ENCODE results near the gene ZNF497.
"Not testable (repeated sequence)": the region's sequence is repeated elsewhere in the genome, so short reads cannot be mapped to it uniquely, and the experiment has no call there.

The ZNF497 gene

DNA sequence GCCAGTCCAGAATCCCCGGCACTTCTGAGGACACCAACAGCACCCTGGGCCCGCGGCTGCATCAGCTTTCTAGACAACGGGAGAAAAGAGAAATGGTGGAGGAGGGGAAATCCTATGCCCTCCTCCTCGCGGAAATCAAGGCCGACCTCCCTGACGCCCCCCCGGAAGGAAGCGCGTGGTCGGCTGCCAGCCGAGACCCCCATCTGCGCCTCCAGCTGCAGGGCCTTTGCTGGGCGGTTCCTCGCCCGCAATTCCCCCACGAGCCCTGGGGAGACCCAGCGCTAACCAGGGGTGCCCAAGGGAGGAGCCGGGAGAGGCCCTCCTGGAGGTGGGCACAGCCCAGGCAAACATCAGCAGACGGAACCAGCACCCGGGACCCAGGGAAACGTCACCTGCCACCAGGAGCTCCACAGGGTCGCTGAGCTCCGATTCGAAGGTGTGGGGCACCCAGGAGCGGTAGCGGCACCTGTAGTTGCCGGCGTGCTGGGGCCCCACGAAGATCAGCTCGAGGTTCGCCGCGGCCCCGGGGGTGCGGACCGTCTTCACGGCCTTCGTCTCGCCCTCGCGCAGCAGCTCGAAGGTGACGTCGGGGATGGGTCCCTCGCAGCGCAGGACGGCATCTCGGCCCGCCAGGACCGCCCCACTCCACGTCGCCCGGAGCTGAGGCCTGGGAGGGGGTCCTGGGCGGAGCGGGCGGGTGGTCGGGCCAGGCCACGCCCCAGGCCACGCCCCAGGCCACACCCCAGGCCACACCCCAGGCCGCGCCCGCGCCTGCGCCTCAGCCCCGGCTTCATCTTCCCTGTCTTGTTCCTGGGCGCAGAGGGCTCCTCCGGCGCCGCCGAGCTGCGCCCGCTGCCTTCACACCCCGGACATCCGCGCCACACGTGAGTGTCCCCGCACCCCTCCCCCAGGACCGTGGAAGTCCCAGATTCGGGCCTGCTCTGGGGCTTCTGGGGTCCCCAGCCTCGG, 15.3 kb downstream of the ZNF497 start:
- peak; percentile 68 for DNase-seq

- no peak for DNase-seq
These were observed 17.0 kb downstream of the ZNF497 start for GRCh38 chr19:58345558-58345957.

DNA sequence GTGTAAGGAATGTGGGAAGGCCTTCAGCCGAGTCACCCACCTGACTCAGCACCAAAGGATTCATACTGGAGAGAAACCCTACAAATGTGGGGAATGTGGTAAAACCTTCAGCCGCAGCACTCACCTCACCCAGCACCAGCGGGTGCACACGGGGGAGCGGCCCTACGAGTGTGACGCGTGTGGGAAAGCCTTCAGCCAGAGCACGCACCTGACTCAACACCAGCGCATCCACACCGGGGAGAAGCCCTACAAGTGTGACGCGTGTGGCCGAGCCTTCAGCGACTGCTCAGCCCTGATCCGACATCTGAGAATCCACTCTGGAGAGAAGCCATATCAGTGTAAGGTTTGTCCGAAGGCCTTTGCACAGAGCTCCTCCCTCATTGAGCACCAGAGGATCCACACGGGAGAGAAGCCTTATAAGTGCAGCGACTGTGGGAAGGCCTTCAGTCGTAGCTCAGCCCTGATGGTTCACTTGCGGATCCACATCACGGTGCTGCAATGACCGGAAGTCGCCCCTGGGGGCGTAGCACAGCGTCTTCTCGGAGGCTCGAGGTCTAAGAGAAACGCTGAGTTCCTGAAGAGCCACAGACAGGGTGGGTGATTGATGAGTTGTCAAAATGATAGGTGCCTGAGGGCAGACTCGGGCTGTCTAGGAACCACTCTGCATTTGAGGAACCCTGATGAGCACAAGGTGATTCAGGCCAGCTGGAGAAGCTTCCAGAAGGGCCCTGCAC, 23.6 kb downstream of the ZNF497 start:
- DNase-seq, result no peak

DNA sequence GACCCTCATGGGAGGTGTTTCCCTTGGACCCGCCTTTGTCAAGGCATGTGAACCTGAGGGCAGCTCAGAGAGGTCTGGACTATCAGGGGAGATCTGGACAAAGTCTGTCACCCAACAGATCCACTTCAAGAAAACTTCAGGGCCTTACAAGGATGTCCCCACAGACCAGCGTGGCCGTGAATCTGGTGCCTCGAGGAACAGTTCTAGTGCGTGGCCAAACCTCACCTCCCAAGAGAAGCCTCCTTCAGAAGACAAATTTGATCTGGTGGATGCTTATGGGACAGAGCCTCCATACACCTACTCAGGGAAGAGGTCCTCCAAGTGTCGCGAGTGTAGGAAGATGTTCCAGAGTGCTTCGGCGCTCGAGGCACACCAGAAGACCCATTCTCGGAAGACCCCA, 24.2 kb downstream of the ZNF497 start:
- DNase-seq, result no peak

- no peak for DNase-seq
These were observed 25.7 kb downstream of the ZNF497 start for GRCh38 chr19:58336820-58337219.

DNA sequence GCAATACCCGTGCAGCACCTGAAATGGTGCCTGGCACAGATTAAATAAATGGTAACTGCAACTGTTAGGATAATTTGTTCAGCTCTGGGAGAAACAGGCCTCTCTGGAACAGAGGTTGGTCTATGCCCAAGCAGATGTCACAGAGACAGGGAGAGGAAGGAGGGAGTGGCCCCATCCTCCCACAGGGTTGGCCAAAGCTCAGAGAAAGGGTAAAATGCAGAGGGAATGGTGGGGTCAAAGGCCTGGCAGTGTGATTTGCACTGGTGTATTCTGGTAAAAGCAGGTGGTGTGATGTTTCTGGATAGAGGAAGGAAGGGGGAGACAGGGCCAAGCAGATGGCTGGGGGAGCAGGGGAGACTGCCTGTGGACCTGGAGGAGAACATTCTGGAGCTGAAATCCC, 26.3 kb downstream of the ZNF497 start:
- DNase-seq, result no peak

GRCh38 chr19:58335630-58336029, 26.9 kb downstream of the ZNF497 start:
- DNase-seq, result no peak

DNA sequence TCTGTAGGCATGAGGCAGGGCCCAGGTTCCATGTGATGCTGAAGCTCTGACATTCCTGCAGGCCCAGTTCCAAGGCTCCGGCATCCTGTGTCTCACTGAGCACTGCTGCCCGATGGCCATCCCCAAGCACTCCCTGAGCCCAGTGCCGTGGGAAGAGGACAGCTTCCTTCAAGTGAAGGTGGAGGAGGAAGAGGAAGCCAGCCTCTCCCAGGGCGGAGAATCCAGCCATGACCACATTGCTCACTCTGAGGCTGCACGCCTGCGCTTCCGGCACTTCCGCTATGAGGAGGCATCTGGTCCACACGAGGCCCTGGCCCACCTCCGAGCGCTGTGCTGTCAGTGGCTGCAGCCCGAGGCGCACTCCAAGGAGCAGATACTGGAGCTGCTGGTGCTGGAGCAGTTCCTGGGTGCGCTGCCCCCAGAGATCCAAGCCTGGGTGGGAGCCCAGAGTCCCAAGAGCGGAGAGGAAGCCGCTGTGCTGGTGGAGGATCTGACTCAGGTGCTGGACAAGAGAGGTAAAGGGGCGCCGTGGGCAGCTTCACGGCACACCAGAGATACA, 27.8 kb downstream of the ZNF497 start:
- DNase-seq, result no peak

DNA sequence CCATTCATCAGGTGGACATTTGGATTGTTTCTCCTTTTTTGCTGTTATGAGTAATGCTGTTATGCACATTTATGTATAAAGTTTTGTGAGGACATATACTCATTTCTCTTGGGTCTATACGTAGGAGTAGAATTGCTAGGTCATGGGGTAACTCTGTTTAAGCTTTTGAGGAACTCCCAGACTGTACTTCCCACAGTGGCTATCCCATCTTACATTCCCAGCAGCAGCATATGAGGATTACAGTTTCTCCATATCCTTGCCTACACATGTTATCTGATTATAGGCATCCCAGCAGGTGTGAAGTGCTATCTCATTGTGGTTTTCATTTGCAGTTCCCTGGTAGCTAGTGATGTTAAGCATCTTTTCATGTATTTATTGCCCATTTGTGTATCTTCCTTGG, 29.9 kb downstream of the ZNF497 start:
- no peak for DNase-seq

DNA sequence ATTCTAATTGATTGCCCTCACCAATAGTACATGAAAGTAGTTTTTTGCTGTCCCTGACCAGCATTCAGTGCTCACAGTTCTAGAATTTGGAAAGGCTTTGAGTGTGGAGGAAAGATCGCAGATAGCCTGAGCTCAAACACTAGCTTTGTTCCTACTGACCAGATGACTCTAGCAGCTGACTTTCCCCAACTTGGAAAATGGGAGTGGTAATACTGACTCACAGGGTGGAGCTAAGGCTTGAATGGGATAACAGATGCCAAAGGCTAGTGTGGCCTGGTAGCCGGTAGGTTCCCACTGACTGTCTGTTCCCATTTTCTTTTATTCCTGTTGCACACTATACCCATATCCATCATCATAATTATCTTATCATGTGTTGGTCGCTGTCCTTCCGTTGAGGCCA, 32.1 kb downstream of the ZNF497 start:
- DNase-seq, result peak; percentile 18

GRCh38 chr19:58328999-58329398, 33.6 kb downstream of the ZNF497 start:
- DNase-seq, result no peak

DNA sequence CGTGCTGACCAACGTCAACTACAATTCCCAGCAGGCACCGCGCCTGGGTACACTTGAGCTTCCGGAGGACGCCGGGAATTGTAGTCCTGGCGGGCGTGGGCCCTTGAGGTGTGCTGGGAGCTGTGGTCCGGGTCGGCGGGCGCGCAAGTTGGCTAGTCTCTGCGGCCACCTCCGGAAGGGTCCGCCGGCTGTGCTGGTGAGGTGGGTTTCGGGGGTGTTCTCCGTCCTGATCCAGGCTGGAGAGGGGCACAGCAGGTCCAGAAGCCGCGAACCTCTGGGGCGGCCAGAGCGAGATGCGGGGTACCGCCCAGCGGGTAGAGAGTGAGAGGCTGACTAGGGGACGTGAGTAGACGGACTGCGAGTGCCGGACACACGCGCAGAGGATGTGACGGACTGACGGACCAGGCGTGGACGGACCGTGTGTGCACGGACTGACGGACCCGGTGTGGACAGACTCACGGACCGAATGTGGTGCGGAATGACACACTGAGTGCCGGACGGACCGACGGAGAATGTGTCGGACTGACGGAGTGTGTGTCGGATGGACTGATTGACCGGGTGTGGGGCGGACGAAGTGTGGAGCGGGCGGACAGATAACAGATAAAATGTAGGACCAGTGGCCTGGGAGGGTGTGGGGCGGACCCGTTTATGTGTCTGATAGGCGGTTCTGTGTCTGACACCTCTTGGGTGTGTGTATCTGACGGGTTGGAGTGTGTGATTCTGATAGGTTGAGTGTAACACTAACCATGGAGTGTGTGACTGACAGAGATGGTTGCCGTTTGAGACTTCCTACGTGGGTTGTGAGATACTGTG, 35.4 kb downstream of the ZNF497 start, which contains the start of gene ZSCAN22:
Gene ZSCAN22 (plus strand): TSS at position 81 of the 813 bp plus-strand sequence. CDS start 7,809 bp downstream, outside the sequence.
- peak; percentile 94 for DNase-seq

DNA sequence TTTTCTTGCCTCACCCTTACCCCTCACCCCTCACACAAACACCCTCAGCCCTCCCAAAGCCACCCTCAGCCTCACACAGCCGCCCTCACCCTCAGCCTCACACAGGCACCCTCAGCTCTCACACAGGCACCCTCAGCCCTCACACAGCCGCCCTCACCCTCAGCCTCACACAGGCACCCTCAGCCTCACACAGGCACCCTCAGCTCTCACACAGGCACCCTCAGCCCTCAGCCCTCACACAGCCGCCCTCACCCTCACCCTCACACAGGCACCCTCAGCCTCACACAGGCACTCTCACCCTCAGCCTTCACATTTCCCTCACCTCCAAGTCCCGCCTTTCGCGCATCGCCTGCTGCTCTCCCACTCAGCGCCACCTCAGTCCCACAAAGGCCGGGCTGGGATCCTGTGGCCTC, 36.0 kb downstream of the ZNF497 start:
- no peak for DNase-seq

GRCh38 chr19:58325311-58326022, 37.1 kb downstream of the ZNF497 start:
- DNase-seq, result no peak

- no peak for DNase-seq
These were observed 43.3 kb downstream of the ZNF497 start for GRCh38 chr19:58319241-58319640.

DNA sequence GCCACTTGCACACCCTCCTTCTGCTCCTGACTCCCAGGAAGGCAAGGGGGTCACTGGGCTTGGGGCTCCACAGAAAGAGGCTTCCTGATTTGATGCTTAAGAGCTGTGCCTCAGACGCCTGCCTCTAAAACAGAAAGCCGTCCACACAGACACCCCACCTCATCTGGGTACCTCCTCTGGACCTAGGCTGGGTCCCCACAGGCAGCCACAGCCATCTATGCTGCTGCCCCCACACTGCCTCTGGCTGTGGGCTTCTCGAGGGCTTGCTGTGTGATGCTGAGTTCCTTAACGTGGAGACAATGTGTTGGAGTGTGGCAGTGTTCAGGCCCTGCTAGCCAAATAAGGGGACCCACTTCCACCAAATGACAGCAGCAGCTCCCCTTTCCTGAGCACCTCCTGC, 44.3 kb downstream of the ZNF497 start:
- DNase-seq, result no peak

DNA sequence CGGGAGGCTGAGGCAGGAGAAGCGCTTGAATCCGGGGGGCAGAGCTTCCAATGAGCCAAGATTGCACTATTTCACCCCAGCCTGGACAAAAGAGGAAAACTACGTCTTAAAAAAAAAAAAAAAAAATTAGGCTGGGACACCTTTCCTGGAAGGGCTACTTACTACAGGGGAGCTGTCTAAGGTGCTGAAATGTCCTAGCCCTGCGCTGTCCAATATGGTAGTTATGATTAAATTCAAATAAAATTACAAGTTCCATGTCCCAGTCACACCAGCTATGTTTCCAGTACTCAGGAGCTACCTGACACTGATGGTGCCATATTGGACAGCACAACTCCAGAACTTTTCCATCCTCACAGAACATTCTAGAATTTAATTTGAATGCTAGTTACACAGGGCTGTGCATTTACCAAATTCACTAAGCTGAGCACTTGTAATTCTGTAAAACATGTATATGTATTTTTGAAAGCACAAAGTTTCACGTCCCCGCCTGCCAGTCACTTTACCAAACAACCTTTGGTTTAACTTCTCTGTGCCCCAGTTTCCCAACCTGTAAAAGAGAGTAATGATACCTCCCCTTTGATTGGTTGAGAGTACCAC, 45.0 kb downstream of the ZNF497 start:
- DNase-seq, result peak; percentile 31

DNA sequence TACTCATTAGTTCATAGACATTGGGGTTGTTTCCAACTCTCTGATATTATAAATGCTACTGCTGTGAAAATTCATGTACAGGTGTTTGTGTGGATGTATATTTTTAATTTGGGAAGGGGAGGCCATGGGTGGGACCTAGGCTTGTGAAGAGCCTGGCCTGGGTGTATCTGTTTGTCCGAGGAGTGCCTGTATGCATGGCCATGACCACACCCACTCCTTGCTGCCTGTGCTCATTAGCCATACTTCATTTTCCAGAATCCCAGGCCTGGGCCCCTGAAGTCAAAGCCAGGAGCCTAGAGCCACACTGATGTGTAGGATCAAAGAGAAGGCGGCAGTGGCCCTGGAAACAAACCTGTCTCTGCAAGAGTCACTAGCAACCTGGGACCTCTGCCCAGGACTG, 47.0 kb downstream of the ZNF497 start:
- DNase-seq, result no peak

- DNase-seq, result no peak
These were observed 51.1 kb downstream of the ZNF497 start for GRCh38 chr19:58311345-58311865.

DNA sequence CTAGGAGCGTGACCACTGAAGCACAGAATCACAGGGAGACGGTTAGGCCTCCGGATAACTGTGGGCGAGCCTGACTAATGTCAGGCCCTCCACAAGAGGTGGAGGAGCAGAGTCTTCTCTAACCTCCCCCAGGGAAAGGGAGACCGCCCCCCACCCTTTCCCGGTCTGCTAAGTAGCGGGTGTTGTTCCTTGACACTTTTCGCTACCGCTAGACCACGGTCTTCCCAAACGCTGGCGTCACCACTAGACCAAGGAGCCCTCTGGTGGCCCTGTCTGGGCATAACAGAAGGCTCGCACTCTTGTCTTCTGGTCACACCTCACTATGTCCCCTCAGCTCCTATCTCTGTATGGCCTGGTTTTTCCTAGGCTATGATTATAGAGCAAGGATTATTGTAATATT, 51.9 kb downstream of the ZNF497 start:
- not testable (repeated sequence) for DNase-seq

DNA sequence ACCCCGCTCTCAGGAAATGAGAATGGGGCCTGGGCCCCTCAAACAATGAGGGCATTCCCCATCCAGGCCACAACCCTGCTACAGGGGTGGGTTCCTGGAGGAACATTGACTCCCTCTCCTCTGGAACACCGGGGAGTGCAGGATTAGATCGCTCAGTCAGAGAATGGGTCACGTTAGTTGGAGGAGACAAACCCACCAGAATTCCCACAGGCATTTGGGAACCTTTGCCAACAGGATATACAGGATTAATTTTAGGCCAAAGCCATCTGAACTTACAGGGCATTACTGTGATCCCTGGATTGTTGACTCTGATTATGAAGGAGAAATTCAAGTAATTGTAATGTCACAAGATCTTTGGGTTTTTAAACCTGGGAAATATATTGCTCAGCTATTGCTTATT, 54.8 kb downstream of the ZNF497 start:
- DNase-seq, result no peak

Data from fibroblast of upper back skin (primary cell).